BJ (cell line): ENCODE data around the gene ABCA8. TPM values are rescaled to one million over a fixed set of nuclear protein-coding genes. Genes with fewer than 3 reads are reported as not detected.

Experiments
- CTCF ChIA-PET: fragments of 350-600 bp; formaldehyde crosslinking; extraction: SDS; loops from one replicate; lab custom pipeline; 2021; ENCODE audit warnings: antibody characterized with exemption, inconsistent platforms; lab: Yijun Ruan, JAX
- POLR2A ChIA-PET: fragments of 300-600 bp; sonication (Branson Sonifier 250); formaldehyde crosslinking; extraction: SDS; loops from one replicate; lab custom pipeline; 2021; ENCODE audit warnings: antibody characterized with exemption; lab: Charles Lee
- DNase-seq: peaks from one replicate; pipeline ENCODE4 v3.0.0-alpha.2; 2011; ENCODE audit warnings: low read depth
- H3K27me3 ChIP-seq: 2 replicates; pipeline ENCODE4 v1.6.0; 2011; ENCODE audit warnings: low read length; ENCODE audit not compliant: control insufficient read depth, insufficient read depth
- H3K36me3 ChIP-seq: 2 replicates; pipeline ENCODE4 v1.5.1; 2011; ENCODE audit warnings: low read length; ENCODE audit not compliant: control insufficient read depth, insufficient read depth
- H3K4me3 ChIP-seq: 2 replicates; pipeline ENCODE4 v1.5.1; 2011; ENCODE audit warnings: low read depth, mild to moderate bottlenecking, control low read depth, low read length
- CTCF ChIP-seq: IDR thresholded peaks from 2 replicates; pipeline ENCODE4 v1.5.1; 2011; ENCODE audit warnings: low read depth, mild to moderate bottlenecking, control low read depth, inconsistent platforms, low read length, moderate library complexity; ENCODE audit not compliant: insufficient read depth
- polyA plus RNA-seq: library from polyadenylated mRNA; depleted of rRNA; stranded (reverse); fragments of >200 nt; gene quantifications from 2 replicates; pipeline ENCODE4 v1.2.3, GENCODE V29; 2011

The ABCA8 gene
- polyA plus RNA-seq, 1 experiment: 0.27 TPM

- ChIA-PET CTCF (interaction anchor here (1.0 kb wide), 1 partner anchor 28 kb away, joined by 5 read pairs; no protein-coding TSS in a partner anchor), POLR2A (no interaction called here)
- no peak overlapping the region for H3K4me3 ChIP-seq
- H3K36me3 ChIP-seq: no peaks in the 10 kb centered on the region
- DNase-seq: no peak
- H3K27me3 ChIP-seq: no peaks in the 10 kb centered on the region
- no peak for TF ChIP-seq CTCF
These were observed 132.4 kb downstream of the ABCA8 start for GRCh38 chr17:68822719-68823289.

GRCh38 chr17:68821860-68822696 lies 133.1 kb downstream of the ABCA8 start:
- ChIA-PET CTCF (interaction anchor here (0.6 to 1.0 kb wide), 2 partner anchors 27 to 425 kb away, joined by 3 to 5 read pairs; no protein-coding TSS in a partner anchor), POLR2A (no interaction called here)
- H3K4me3 ChIP-seq: no peak overlapping the region
- no peaks in the 10 kb centered on the region for H3K27me3 ChIP-seq
- peak; percentile 71 for DNase-seq
- H3K36me3 ChIP-seq: no peaks in the 10 kb centered on the region
- no peak for TF ChIP-seq CTCF

- Histone ChIP-seq H3K27me3 (no peaks in the 10 kb centered on the region), H3K4me3 (no peak overlapping the region), H3K36me3 (no peaks in the 10 kb centered on the region)
- no peak for DNase-seq
- CTCF ChIA-PET: no interaction called here
- POLR2A ChIA-PET: no interaction called here
- TF ChIP-seq CTCF: no peak
These were observed 134.2 kb downstream of the ABCA8 start for GRCh38 chr17:68820825-68821481.

GRCh38 chr17:68820476-68820824 lies 134.7 kb downstream of the ABCA8 start:
- no peaks in the 10 kb centered on the region for H3K27me3 ChIP-seq
- TF ChIP-seq CTCF: no peak
- ChIA-PET CTCF (no interaction called here), POLR2A (no interaction called here)
- H3K36me3 ChIP-seq: no peaks in the 10 kb centered on the region
- no peak overlapping the region for H3K4me3 ChIP-seq
- DNase-seq: no peak

GRCh38 chr17:68819465-68819864 lies 135.7 kb downstream of the ABCA8 start:
- Histone ChIP-seq H3K27me3 (no peaks in the 10 kb centered on the region), H3K36me3 (no peaks in the 10 kb centered on the region), H3K4me3 (no peak overlapping the region)
- ChIA-PET POLR2A (no interaction called here), CTCF (no interaction called here)
- no peak for DNase-seq
- no peak for TF ChIP-seq CTCF
